Gastrocnemius medialis (tissue), 4 donors: ENCODE measurements around the gene HMG20A. TPM values are rescaled to one million over a fixed set of nuclear protein-coding genes. Genes with fewer than 3 reads are reported as not detected.

Experiments used
- ATAC-seq, 2 donors: fragments of 150-250 bp; one replicate each; pipeline ENCODE4 v1.9.1; 2016
- DNase-seq, 2 donors: peaks; one replicate each; pipeline ENCODE4 v3.0.0-alpha.2; 2019
- H3K27ac ChIP-seq, 4 donors: fragments of 200-600 bp; sonication (generic); 1 replicate in 1 of 4; 2 replicates in 3 of 4; pipeline ENCODE4 v1.5.1; 2016 to 2018; ENCODE audit warnings: mild to moderate bottlenecking in 2 of 4, moderate library complexity in 1 of 4
- H3K27me3 ChIP-seq, 3 donors: fragments of 200-600 bp; sonication (generic) in 2 of 3; 1 replicate in 1 of 3; 2 replicates in 2 of 3; pipeline versions ENCODE4 v1.5.1 to v1.6.0; 2016 to 2019; ENCODE audit warnings: mild to moderate bottlenecking in 1 of 3, moderate library complexity in 1 of 3
- H3K36me3 ChIP-seq, 2 donors: fragments of 200-600 bp; sonication (generic) in 1 of 2; one replicate each; pipeline ENCODE4 v1.5.1; 2017 to 2018
- H3K4me1 ChIP-seq, 2 donors: fragments of 200-600 bp; sonication (generic) in 1 of 2; one replicate each; pipeline ENCODE4 v1.5.1; 2016 to 2017; ENCODE audit warnings: mild to moderate bottlenecking in 2 of 2
- H3K4me3 ChIP-seq, 4 donors: fragments of 200-600 bp; sonication (generic) in 3 of 4; 1 replicate in 1 of 4; 2 replicates in 3 of 4; pipeline ENCODE4 v1.5.1; 2016 to 2019; ENCODE audit warnings: mild to moderate bottlenecking in 2 of 4
- H3K9me3 ChIP-seq, 3 donors: fragments of 200-600 bp; sonication (generic) in 2 of 3; 1 replicate in 1 of 3; 2 replicates in 2 of 3; pipeline ENCODE4 v1.5.1; 2016 to 2019
- CTCF ChIP-seq, 5 experiments: fragments of 450-650 bp in 3 of 5; fragments of 200-600 bp in 2 of 5; sonication (generic) in 2 of 5; IDR thresholded peaks in 4 of 5; conservative IDR thresholded peaks in 1 of 5; 1 replicate in 4 of 5; 2 replicates in 1 of 5; pipeline ENCODE4 v1.5.1; 2016 to 2019; ENCODE audit warnings: antibody characterized with exemption in 5 of 5, mild to moderate bottlenecking in 3 of 5, moderate library complexity in 3 of 5
- POLR2A ChIP-seq, 2 donors: fragments of 450-650 bp; IDR thresholded peaks; one replicate each; pipeline ENCODE4 v1.6.1; 2017; ENCODE audit warnings: antibody characterized with exemption in 2 of 2, mild to moderate bottlenecking in 2 of 2, moderate library complexity in 2 of 2
- in situ Hi-C, 4 donors: fragments of 200-750 bp; cut with MboI; loops; one replicate each; pipeline versions ENCODE4 v1.15.0 to v1.8.0; 2017; ENCODE audit warnings: low sequenced_read_pairs in 4 of 4
- intact Hi-C: fragments of 100-400 bp; cut with DNase I; formaldehyde crosslinking; loops from one replicate; pipeline ENCODE4 v1.15.1; 2023; ENCODE audit warnings: low total_unique reads
- total RNA-seq, 4 donors: library from RNA; depleted of rRNA; stranded (reverse); fragments of >200 nt; gene quantifications; one replicate each; pipeline versions ENCODE4 v1.1.0 to v1.2.3, GENCODE V29; 2016

The HMG20A gene
- total RNA-seq, 4 donors from 2014 or later, result 17.7 to 39.6 (median 29.9) TPM

GRCh38 chr15:77515613-77516012, 94.9 kb downstream of the HMG20A start:
- Histone ChIP-seq H3K36me3 (no peaks in the 10 kb centered on the region), H3K27ac (no peak overlapping the region), H3K27me3 (no peaks in the 10 kb centered on the region), H3K4me3 (no peak overlapping the region), H3K9me3 (no peaks in the 10 kb centered on the region), H3K4me1 (peaks cover 3 to 17% of the 10 kb centered on the region in 2 donors)
- no peak for DNase-seq
- in situ Hi-C loops, result no loop called here
- ATAC-seq, result no peak
- TF ChIP-seq POLR2A (IDR thresholded peaks at IDR 0.05) (no peak), CTCF (IDR thresholded peaks at IDR 0.05 in 4 of 5, conservative IDR thresholded peaks at IDR 0.05 in 1 of 5) (no peak)
- intact Hi-C loops, result no loop called here

GRCh38 chr15:77516076-77516475, 95.4 kb downstream of the HMG20A start:
- H3K9me3 ChIP-seq, result no peaks in the 10 kb centered on the region
- ATAC-seq (no peak), DNase-seq (no peak)
- peaks cover 0 to 12% of the 10 kb centered on the region in 2 donors for H3K4me1 ChIP-seq
- no peak for TF ChIP-seq POLR2A (IDR thresholded peaks at IDR 0.05)
- no peak for TF ChIP-seq CTCF (IDR thresholded peaks at IDR 0.05 in 4 of 5, conservative IDR thresholded peaks at IDR 0.05 in 1 of 5)
- no peaks in the 10 kb centered on the region for H3K27me3 ChIP-seq
- intact Hi-C loops, result no loop called here
- H3K36me3 ChIP-seq, result no peaks in the 10 kb centered on the region
- in situ Hi-C loops, result no loop called here
- H3K27ac ChIP-seq, result no peak overlapping the region
- no peak overlapping the region for H3K4me3 ChIP-seq

- no peak overlapping the region for H3K4me3 ChIP-seq
- in situ Hi-C loops (no loop called here), intact Hi-C loops (no loop called here)
- ATAC-seq (no peak), DNase-seq (no peak)
- H3K4me1 ChIP-seq, result peaks cover 0 to 6% of the 10 kb centered on the region in 2 donors
- no peak for TF ChIP-seq POLR2A (IDR thresholded peaks at IDR 0.05)
- no peaks in the 10 kb centered on the region for H3K27me3 ChIP-seq
- H3K36me3 ChIP-seq, result no peaks in the 10 kb centered on the region
- H3K9me3 ChIP-seq, result no peaks in the 10 kb centered on the region
- no peak overlapping the region for H3K27ac ChIP-seq
Observed at GRCh38 chr15:77516786-77517185, 96.1 kb downstream of the HMG20A start.

GRCh38 chr15:77517579-77517978, 96.9 kb downstream of the HMG20A start:
- H3K4me3 ChIP-seq, result no peak overlapping the region
- peaks cover 0 to 6% of the 10 kb centered on the region in 2 donors for H3K4me1 ChIP-seq
- no peaks in the 10 kb centered on the region for H3K36me3 ChIP-seq
- in situ Hi-C loops, result no loop called here
- intact Hi-C loops, result no loop called here
- no peak overlapping the region for H3K27ac ChIP-seq
- no peak for ATAC-seq
- no peaks in the 10 kb centered on the region for H3K27me3 ChIP-seq
- TF ChIP-seq POLR2A (IDR thresholded peaks at IDR 0.05), result no peak
- TF ChIP-seq CTCF (IDR thresholded peaks at IDR 0.05 in 4 of 5, conservative IDR thresholded peaks at IDR 0.05 in 1 of 5), result no peak
- no peaks in the 10 kb centered on the region for H3K9me3 ChIP-seq
- no peak for DNase-seq

- no peak for TF ChIP-seq CTCF (IDR thresholded peaks at IDR 0.05 in 4 of 5, conservative IDR thresholded peaks at IDR 0.05 in 1 of 5)
- TF ChIP-seq POLR2A (IDR thresholded peaks at IDR 0.05), result no peak
Observed at GRCh38 chr15:77518458-77518857, 97.8 kb downstream of the HMG20A start.

More at GRCh38 chr15:77518458-77518857, 97.8 kb downstream of the HMG20A start:
- Histone ChIP-seq H3K27ac (no peak overlapping the region), H3K4me1 (no peaks in the 10 kb centered on the region), H3K27me3 (no peaks in the 10 kb centered on the region), H3K9me3 (no peaks in the 10 kb centered on the region), H3K4me3 (no peak overlapping the region), H3K36me3 (no peaks in the 10 kb centered on the region)
- ATAC-seq, result no peak
- intact Hi-C loops, result no loop called here
- in situ Hi-C loops, result no loop called here
- DNase-seq, result no peak
